Endothelial cell of umbilical vein (primary cell): ENCODE measurements around the gene CYP27A1. TPM values are rescaled to one million over a fixed set of nuclear protein-coding genes. Genes with fewer than 3 reads are reported as not detected.

Experiments
- BruUV-seq: library from RNA; stranded (reverse); fragments of 400-500 nt; replicated peaks from 2 replicates; lab custom pipeline; 2021; lab: Mats Ljungman, UMichigan
- CTCF ChIA-PET: fragments of 300-600, 350-600 bp; sonication (Branson Sonifier 250); formaldehyde crosslinking; loops from one replicate; lab custom pipeline; 2021; ENCODE audit warnings: antibody characterized with exemption, inconsistent platforms; lab: Charles Lee
- POLR2A ChIA-PET: fragments of 300-600, 350-600 bp; sonication (Branson Sonifier 250); formaldehyde crosslinking; loops from one replicate; lab custom pipeline; 2021; ENCODE audit warnings: antibody characterized with exemption, inconsistent platforms; lab: Charles Lee
- DNase-seq: peaks from one replicate; pipeline ENCODE4 v3.0.0-alpha.2; 2011; ENCODE audit warnings: low read depth, low spot score
- FAIRE-seq: peaks from 2 replicates; lab custom pipeline; 2011; peaks lifted over from hg19 to GRCh38; lab: Jason Lieb, UNC
- H2AFZ ChIP-seq: 2 replicates; pipeline ENCODE4 v1.6.0; 2012; ENCODE audit warnings: low read depth, low read length, control low read depth, inconsistent platforms
- H3K27ac ChIP-seq: 2 replicates; pipeline ENCODE4 v1.5.1; 2011; ENCODE audit warnings: low read depth, mild to moderate bottlenecking, control low read depth, low read length, moderate library complexity; ENCODE audit not compliant: insufficient read depth
- H3K27me3 ChIP-seq, 2 experiments: 2 replicates each; pipeline versions ENCODE4 v1.6.0 to v1.6.1; 2011; ENCODE audit warnings: low read length in 2 of 2, mixed read lengths in 1 of 2; ENCODE audit not compliant: control insufficient read depth in 2 of 2, insufficient read depth in 2 of 2
- H3K36me3 ChIP-seq, 2 experiments: 2 replicates in 1 of 2; 3 replicates in 1 of 2; pipeline ENCODE4 v1.5.1; 2011; ENCODE audit warnings: low read length in 2 of 2, mild to moderate bottlenecking in 1 of 2, moderate library complexity in 1 of 2; ENCODE audit not compliant: control insufficient read depth in 2 of 2, insufficient read depth in 2 of 2; ENCODE audit errors: extremely low read depth in 1 of 2
- H3K4me1 ChIP-seq: 3 replicates; pipeline ENCODE4 v1.5.1; 2011; ENCODE audit warnings: mild to moderate bottlenecking, low read length; ENCODE audit not compliant: control insufficient read depth, insufficient read depth; ENCODE audit errors: extremely low read depth
- H3K4me2 ChIP-seq: 2 replicates; pipeline ENCODE4 v1.6.1; 2011; ENCODE audit warnings: low read length, control low read depth, mixed read lengths; ENCODE audit not compliant: insufficient read depth
- H3K4me3 ChIP-seq, 3 experiments: fragments of 200-600 bp in 1 of 3; sonication (generic), shearing (Covaris generic) in 1 of 3; replicated peaks in 1 of 3; 2 replicates each; pipeline ENCODE4 v1.5.1; 2011 to 2016; ENCODE audit warnings: control low read depth in 3 of 3, low read length in 3 of 3, mild to moderate bottlenecking in 2 of 3, inconsistent platforms in 1 of 3, low read depth in 1 of 3, moderate library complexity in 1 of 3; ENCODE audit not compliant: insufficient read depth in 1 of 3
- H3K79me2 ChIP-seq: 2 replicates; pipeline ENCODE4 v1.6.0; 2012; ENCODE audit warnings: low read length, inconsistent platforms; ENCODE audit not compliant: control insufficient read depth, insufficient read depth
- H3K9ac ChIP-seq: replicated peaks from 2 replicates; pipeline ENCODE3; 2011; ENCODE audit warnings: low read length, control low read depth; ENCODE audit not compliant: insufficient read depth; ENCODE audit errors: extremely low read depth
- H3K9me1 ChIP-seq: replicated peaks from 3 replicates; pipeline ENCODE4 v1.6.0; 2011; ENCODE audit warnings: mild to moderate bottlenecking, low read length; ENCODE audit not compliant: control insufficient read depth, insufficient read depth; ENCODE audit errors: extremely low read depth
- H3K9me3 ChIP-seq: replicated peaks from 2 replicates; pipeline ENCODE4 v1.5.1; 2012; ENCODE audit warnings: low read length, inconsistent platforms; ENCODE audit not compliant: control insufficient read depth, insufficient read depth
- H4K20me1 ChIP-seq: replicated peaks from 2 replicates; pipeline ENCODE3; 2011; ENCODE audit warnings: mild to moderate bottlenecking, low read length; ENCODE audit not compliant: control insufficient read depth, insufficient read depth; ENCODE audit errors: extremely low read depth
- FOS ChIP-seq: IDR thresholded peaks from 2 replicates; pipeline ENCODE4 v1.6.1; 2011; ENCODE audit warnings: mild to moderate bottlenecking, low read length, moderate library complexity, borderline replicate concordance; ENCODE audit not compliant: insufficient read depth
- GATA2 ChIP-seq: IDR thresholded peaks from 2 replicates; pipeline ENCODE4 v1.7.0; 2011; ENCODE audit warnings: low read depth, mild to moderate bottlenecking, moderate library complexity, mixed read lengths, low read length; ENCODE audit not compliant: insufficient read length, insufficient read depth
- MYC ChIP-seq: IDR thresholded peaks from one replicate; pipeline ENCODE4 v1.6.1; 2011; ENCODE audit warnings: mild to moderate bottlenecking, low read depth, low read length
- dilution Hi-C: fragments of 300-500 bp; cut with MboI; formaldehyde crosslinking; loops from one replicate; pipeline ENCODE4 v1.15.0; 2019; ENCODE audit warnings: low sequenced_read_pairs; ENCODE audit not compliant: extremely low pct_ligation_motif_present
- intact Hi-C: fragments of 100-400 bp; cut with micrococcal nuclease; formaldehyde crosslinking; loops from one replicate; pipeline ENCODE4 v1.10.0; 2022
- polyA plus RNA-seq, 4 experiments: library from polyadenylated mRNA; depleted of rRNA in 3 of 4; stranded (reverse) in 3 of 4; unstranded in 1 of 4; fragments of >200 nt; gene quantifications; 2 replicates each; pipeline versions ENCODE4 v1.2.1 to v1.2.3, GENCODE V29; 2011 to 2012; ENCODE audit warnings: missing spikeins in 1 of 4
- total RNA-seq: library from RNA; stranded (reverse); gene quantifications from 2 replicates; pipeline ENCODE4 v1.2.3, GENCODE V29; 2021
- TF ChIP-seq, protein P1 (sequence below): IDR thresholded peaks from 2 replicates; pipeline ENCODE4 v1.6.1; 2011; ENCODE audit not compliant: insufficient read depth, insufficient read length
- TF ChIP-seq, protein P2 (sequence below), 2 donors: IDR thresholded peaks; 1 replicate in 1 of 2; 2 replicates in 1 of 2; pipeline ENCODE4 v1.5.1; 2011; ENCODE audit warnings: low read length in 2 of 2, mild to moderate bottlenecking in 2 of 2, moderate library complexity in 2 of 2, control low read depth in 1 of 2, inconsistent platforms in 1 of 2, low read depth in 1 of 2; ENCODE audit not compliant: insufficient read depth in 1 of 2; ENCODE audit errors: extremely low read depth in 1 of 2

Gene CYP27A1
- total and polyA plus RNA-seq, 2 donors (not counting 3 experiments of a cell fraction or from before 2014, with no cell fraction given) = 15.1 to 34.9 TPM

DNA sequence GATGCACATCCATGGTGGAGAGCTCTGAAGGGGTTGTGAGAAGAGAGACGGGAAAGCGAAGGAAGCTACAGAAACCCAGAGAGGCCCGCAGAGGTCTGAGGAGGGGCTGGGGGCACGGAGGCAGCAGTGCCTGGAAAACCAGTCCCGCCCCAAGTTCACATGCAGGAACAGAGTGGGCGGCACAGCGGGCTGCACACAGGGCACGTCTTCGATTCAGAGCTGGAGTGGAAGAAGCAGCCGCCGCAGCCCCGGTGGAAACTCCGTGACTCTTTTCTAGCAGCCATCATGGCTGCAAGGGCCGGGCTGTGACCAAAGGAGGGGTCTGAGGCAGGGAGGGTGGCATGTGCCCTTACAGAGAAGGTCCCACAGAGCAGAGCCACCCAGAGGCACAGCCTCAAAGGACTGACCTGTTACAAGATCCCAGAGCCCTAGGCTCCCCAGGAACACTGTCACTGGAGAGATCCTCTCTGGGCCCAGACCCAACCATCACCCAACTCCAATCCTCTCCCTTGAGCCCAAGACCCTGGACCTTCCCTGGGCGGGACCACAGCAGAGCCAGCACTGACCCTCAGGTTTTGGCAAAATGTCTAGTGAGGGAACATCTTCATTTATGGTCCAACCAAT is 38.9 kb downstream of the CYP27A1 start:
- Histone ChIP-seq H3K9me3 (no peaks in the 10 kb centered on the region), H3K79me2 (no peaks in the 10 kb centered on the region), H3K4me2 (no peak overlapping the region), H3K9ac (no peak overlapping the region), H3K36me3 (no peaks in the 10 kb centered on the region), H3K4me3 (no peak overlapping the region), H3K27ac (no peak overlapping the region), H2AFZ (no peak overlapping the region), H3K9me1 (no peaks in the 10 kb centered on the region), H4K20me1 (no peaks in the 10 kb centered on the region), H3K4me1 (no peaks in the 10 kb centered on the region), H3K27me3 (peaks cover 0 to 3% of the 10 kb centered on the region in 2 experiments)
- FAIRE-seq = no peak
- TF ChIP-seq, protein P1, sequence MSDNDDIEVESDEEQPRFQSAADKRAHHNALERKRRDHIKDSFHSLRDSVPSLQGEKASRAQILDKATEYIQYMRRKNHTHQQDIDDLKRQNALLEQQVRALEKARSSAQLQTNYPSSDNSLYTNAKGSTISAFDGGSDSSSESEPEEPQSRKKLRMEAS = no peak
- TF ChIP-seq FOS (no peak), GATA2 (no peak), MYC (no peak)
- TF ChIP-seq, protein P2, sequence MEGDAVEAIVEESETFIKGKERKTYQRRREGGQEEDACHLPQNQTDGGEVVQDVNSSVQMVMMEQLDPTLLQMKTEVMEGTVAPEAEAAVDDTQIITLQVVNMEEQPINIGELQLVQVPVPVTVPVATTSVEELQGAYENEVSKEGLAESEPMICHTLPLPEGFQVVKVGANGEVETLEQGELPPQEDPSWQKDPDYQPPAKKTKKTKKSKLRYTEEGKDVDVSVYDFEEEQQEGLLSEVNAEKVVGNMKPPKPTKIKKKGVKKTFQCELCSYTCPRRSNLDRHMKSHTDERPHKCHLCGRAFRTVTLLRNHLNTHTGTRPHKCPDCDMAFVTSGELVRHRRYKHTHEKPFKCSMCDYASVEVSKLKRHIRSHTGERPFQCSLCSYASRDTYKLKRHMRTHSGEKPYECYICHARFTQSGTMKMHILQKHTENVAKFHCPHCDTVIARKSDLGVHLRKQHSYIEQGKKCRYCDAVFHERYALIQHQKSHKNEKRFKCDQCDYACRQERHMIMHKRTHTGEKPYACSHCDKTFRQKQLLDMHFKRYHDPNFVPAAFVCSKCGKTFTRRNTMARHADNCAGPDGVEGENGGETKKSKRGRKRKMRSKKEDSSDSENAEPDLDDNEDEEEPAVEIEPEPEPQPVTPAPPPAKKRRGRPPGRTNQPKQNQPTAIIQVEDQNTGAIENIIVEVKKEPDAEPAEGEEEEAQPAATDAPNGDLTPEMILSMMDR (IDR thresholded peaks at IDR 0.05; ENCODE audit: extremely low read depth in 1 of 2, insufficient read depth in 1 of 2, low read depth in 1 of 2, low read length in 2 of 2) = no peak
- intact Hi-C loops (no loop called here), dilution Hi-C loops (no loop called here)
- no peak for DNase-seq
- no TSS peak for BruUV-seq
- POLR2A ChIA-PET = no interaction called here
- CTCF ChIA-PET = interaction anchor here (1.2 to 4.7 kb wide), 2 partner anchors 10 to 27 kb away, joined by 5 to 17 read pairs; no protein-coding TSS in a partner anchor
